ENCODE results near the gene EHBP1L1. TPM values are rescaled to one million over a fixed set of nuclear protein-coding genes. Genes with fewer than 3 reads are reported as not detected.

EHBP1L1 gene
- total RNA-seq (100 to 1,000 TPM; 235 to 266 TPM), polyA plus RNA-seq (100 to 1,000 TPM in 1 of 2 donors, 10 to 100 TPM in 1; 53.2 to 316 TPM)
- long read RNA-seq, donor 1, partial matches to known transcripts: 8 of 20 reads
- long read RNA-seq, donor 1, other reads (novel, unspliced or antisense): 8 of 20 reads
- long read RNA-seq, donor 2, transcript EHBP1L1-209 (3 exons, 769 nt): major isoform, 8 of 85 reads
- long read RNA-seq, donor 2, partial matches to known transcripts: 53 of 85 reads
- long read RNA-seq, donor 2, other reads (novel, unspliced or antisense): 22 of 85 reads

- intact Hi-C loops (cut with DNase I): loop anchor here in 1 of 2 donors (2.0 to 5.0 kb wide), 5 partner anchors 17 to 153 kb away; partner anchors contain the start of genes LTBP3, MAP3K11, NEAT1 and PCNX3
- no peaks in the 10 kb centered on the region for H3K9me3 ChIP-seq (ENCODE audit: control insufficient read depth, low read length)
- H3K27me3 ChIP-seq (ENCODE audit: control insufficient read depth in 1 of 2, insufficient read depth in 2 of 2, low read length in 1 of 2): no peaks in the 10 kb centered on the region
- 1 to 2% methylated on average over 18 to 69 of the region's 69 CpGs for WGBS, 2 donors
- H3K36me3 ChIP-seq (ENCODE audit: control insufficient read depth in 1 of 2, insufficient read depth in 2 of 2, low read length in 1 of 2): no peaks in the 10 kb centered on the region
- H3K4me3 ChIP-seq (ENCODE audit: low read length in 2 of 2): peak within 1 kb of the TSS; percentile 82 to 84
- H3K27ac ChIP-seq (ENCODE audit: low read depth in 1 of 2, low read length in 2 of 2): peak within 1 kb of the TSS; percentile 25 to 78
- no peaks in the 10 kb centered on the region for H3K4me1 ChIP-seq (ENCODE audit: control insufficient read depth in 1 of 2, insufficient read depth in 2 of 2, low read length in 2 of 2)
- DNase-seq: peak; percentile 86 to 93
- peak; percentile 17 for ATAC-seq (ENCODE audit: low FRiP score)
Observed at GRCh38 chr11:65575568-65576231, at the start of gene EHBP1L1. EHBP1L1 (plus strand) TSS chr11:65576053; CDS start chr11:65576303, 250 bp downstream.

- Histone ChIP-seq H3K27me3 (ENCODE audit: control insufficient read depth in 1 of 2, insufficient read depth in 2 of 2, low read length in 1 of 2) (no peaks in the 10 kb centered on the region), H3K36me3 (ENCODE audit: control insufficient read depth in 1 of 2, insufficient read depth in 2 of 2, low read length in 1 of 2) (peaks cover 2 to 8% of the 10 kb centered on the region in 2 donors), H3K27ac (ENCODE audit: low read depth in 1 of 2, low read length in 2 of 2) (no peak overlapping the region), H3K4me3 (ENCODE audit: low read length in 2 of 2) (no peak overlapping the region), H3K9me3 (ENCODE audit: control insufficient read depth, low read length) (no peaks in the 10 kb centered on the region), H3K4me1 (ENCODE audit: control insufficient read depth in 1 of 2, insufficient read depth in 2 of 2, low read length in 2 of 2) (no peaks in the 10 kb centered on the region)
- no peak for ATAC-seq (ENCODE audit: low FRiP score)
- peak in 1 of 2 donors; percentile 64 for DNase-seq
- 84 to 90% methylated on average over 8 of the region's 8 CpGs for WGBS, 2 donors
- intact Hi-C loops (cut with DNase I): no loop called here
Observed at GRCh38 chr11:65526744-65527143, 49.1 kb upstream of the EHBP1L1 start.

GRCh38 chr11:65528819-65529350 is 47.0 kb upstream of the EHBP1L1 start:
- Histone ChIP-seq H3K27me3 (ENCODE audit: control insufficient read depth in 1 of 2, insufficient read depth in 2 of 2, low read length in 1 of 2) (no peaks in the 10 kb centered on the region), H3K27ac (ENCODE audit: low read depth in 1 of 2, low read length in 2 of 2) (no peak overlapping the region), H3K9me3 (ENCODE audit: control insufficient read depth, low read length) (no peaks in the 10 kb centered on the region), H3K4me3 (ENCODE audit: low read length in 2 of 2) (no peak overlapping the region), H3K36me3 (ENCODE audit: control insufficient read depth in 1 of 2, insufficient read depth in 2 of 2, low read length in 1 of 2) (peaks cover 2 to 10% of the 10 kb centered on the region in 2 donors), H3K4me1 (ENCODE audit: control insufficient read depth in 1 of 2, insufficient read depth in 2 of 2, low read length in 2 of 2) (no peaks in the 10 kb centered on the region)
- no peak for ATAC-seq (ENCODE audit: low FRiP score)
- 81% methylated on average over 12 of the region's 12 CpGs for WGBS, 2 donors
- intact Hi-C loops (cut with DNase I): no loop called here
- no peak for DNase-seq

GRCh38 chr11:65529475-65530156 is 46.2 kb upstream of the EHBP1L1 start:
- DNase-seq (no peak), ATAC-seq (ENCODE audit: low FRiP score) (no peak)
- intact Hi-C loops (cut with DNase I): no loop called here
- no peaks in the 10 kb centered on the region for H3K27me3 ChIP-seq (ENCODE audit: control insufficient read depth in 1 of 2, insufficient read depth in 2 of 2, low read length in 1 of 2)
- 80 to 82% methylated on average over 10 of the region's 10 CpGs for WGBS, 2 donors
- peaks cover 2 to 10% of the 10 kb centered on the region in 2 donors for H3K36me3 ChIP-seq (ENCODE audit: control insufficient read depth in 1 of 2, insufficient read depth in 2 of 2, low read length in 1 of 2)
- no peak overlapping the region for H3K27ac ChIP-seq (ENCODE audit: low read depth in 1 of 2, low read length in 2 of 2)
- no peak overlapping the region for H3K4me3 ChIP-seq (ENCODE audit: low read length in 2 of 2)
- no peaks in the 10 kb centered on the region for H3K4me1 ChIP-seq (ENCODE audit: control insufficient read depth in 1 of 2, insufficient read depth in 2 of 2, low read length in 2 of 2)
- H3K9me3 ChIP-seq (ENCODE audit: control insufficient read depth, low read length): no peaks in the 10 kb centered on the region

GRCh38 chr11:65530157-65530496 is 45.7 kb upstream of the EHBP1L1 start:
- WGBS, 2 donors: 76 to 81% methylated on average over 5 of the region's 5 CpGs
- DNase-seq (no peak), ATAC-seq (ENCODE audit: low FRiP score) (no peak)
- H3K4me3 ChIP-seq (ENCODE audit: low read length in 2 of 2): no peak overlapping the region
- H3K9me3 ChIP-seq (ENCODE audit: control insufficient read depth, low read length): no peaks in the 10 kb centered on the region
- H3K4me1 ChIP-seq (ENCODE audit: control insufficient read depth in 1 of 2, insufficient read depth in 2 of 2, low read length in 2 of 2): no peaks in the 10 kb centered on the region
- intact Hi-C loops (cut with DNase I): no loop called here
- peaks cover 2 to 10% of the 10 kb centered on the region in 2 donors for H3K36me3 ChIP-seq (ENCODE audit: control insufficient read depth in 1 of 2, insufficient read depth in 2 of 2, low read length in 1 of 2)
- no peak overlapping the region for H3K27ac ChIP-seq (ENCODE audit: low read depth in 1 of 2, low read length in 2 of 2)
- no peaks in the 10 kb centered on the region for H3K27me3 ChIP-seq (ENCODE audit: control insufficient read depth in 1 of 2, insufficient read depth in 2 of 2, low read length in 1 of 2)

GRCh38 chr11:65532388-65533064 is 43.3 kb upstream of the EHBP1L1 start:
- Histone ChIP-seq H3K4me1 (ENCODE audit: control insufficient read depth in 1 of 2, insufficient read depth in 2 of 2, low read length in 2 of 2) (no peaks in the 10 kb centered on the region), H3K9me3 (ENCODE audit: control insufficient read depth, low read length) (no peaks in the 10 kb centered on the region), H3K27ac (ENCODE audit: low read depth in 1 of 2, low read length in 2 of 2) (no peak overlapping the region), H3K27me3 (ENCODE audit: control insufficient read depth in 1 of 2, insufficient read depth in 2 of 2, low read length in 1 of 2) (no peaks in the 10 kb centered on the region), H3K36me3 (ENCODE audit: control insufficient read depth in 1 of 2, insufficient read depth in 2 of 2, low read length in 1 of 2) (peaks cover 2 to 10% of the 10 kb centered on the region in 2 donors), H3K4me3 (ENCODE audit: low read length in 2 of 2) (no peak overlapping the region)
- no peak for DNase-seq
- 84 to 87% methylated on average over 15 of the region's 15 CpGs for WGBS, 2 donors
- intact Hi-C loops (cut with DNase I): no loop called here
- no peak for ATAC-seq (ENCODE audit: low FRiP score)

- peaks cover 1 to 10% of the 10 kb centered on the region in 2 donors for H3K36me3 ChIP-seq (ENCODE audit: control insufficient read depth in 1 of 2, insufficient read depth in 2 of 2, low read length in 1 of 2)
- H3K4me3 ChIP-seq (ENCODE audit: low read length in 2 of 2): no peak overlapping the region
- ATAC-seq (ENCODE audit: low FRiP score) (no peak), DNase-seq (no peak)
- H3K27me3 ChIP-seq (ENCODE audit: control insufficient read depth in 1 of 2, insufficient read depth in 2 of 2, low read length in 1 of 2): no peaks in the 10 kb centered on the region
- H3K9me3 ChIP-seq (ENCODE audit: control insufficient read depth, low read length): no peaks in the 10 kb centered on the region
- H3K4me1 ChIP-seq (ENCODE audit: control insufficient read depth in 1 of 2, insufficient read depth in 2 of 2, low read length in 2 of 2): no peaks in the 10 kb centered on the region
- 75 to 79% methylated on average over 9 of the region's 9 CpGs for WGBS, 2 donors
- no peak overlapping the region for H3K27ac ChIP-seq (ENCODE audit: low read depth in 1 of 2, low read length in 2 of 2)
- intact Hi-C loops (cut with DNase I): no loop called here
Observed at GRCh38 chr11:65535102-65535501, 40.8 kb upstream of the EHBP1L1 start.
